DOHH2 (cell line): ENCODE data around the gene PLEKHJ1.

ENCODE experiments used
- H3F3A ChIP-seq: fragments of 200-600 bp; sonication (generic), shearing (Covaris generic); 2 replicates; pipeline ENCODE4 v1.6.0; 2016; ENCODE audit warnings: antibody characterized with exemption, mild to moderate bottlenecking; ENCODE audit not compliant: control insufficient read depth, insufficient read depth
- H3K27ac ChIP-seq: fragments of 200-600 bp; sonication (generic); 2 replicates; pipeline ENCODE4 v1.5.1; 2014; ENCODE audit warnings: low read depth, mild to moderate bottlenecking, low read length, moderate library complexity
- H3K27me3 ChIP-seq: fragments of 200-600 bp; sonication (generic); 2 replicates; pipeline ENCODE4 v1.6.1; 2014; ENCODE audit warnings: mild to moderate bottlenecking, low read length, mixed read lengths; ENCODE audit not compliant: control insufficient read depth
- H3K36me3 ChIP-seq: fragments of 200-600 bp; sonication (generic); 2 replicates; pipeline ENCODE4 v1.6.1; 2014; ENCODE audit warnings: mild to moderate bottlenecking, low read length, moderate library complexity, mixed read lengths; ENCODE audit not compliant: control insufficient read depth
- H3K4me1 ChIP-seq: fragments of 200-600 bp; sonication (generic); 2 replicates; pipeline ENCODE4 v1.6.1; 2014; ENCODE audit warnings: mild to moderate bottlenecking, low read length, mixed read lengths; ENCODE audit not compliant: control insufficient read depth
- H3K4me2 ChIP-seq: fragments of 200-600 bp; sonication (generic); 2 replicates; pipeline ENCODE4 v1.6.0; 2014; ENCODE audit warnings: mild to moderate bottlenecking, low read length, moderate library complexity
- H3K4me3 ChIP-seq: fragments of 200-600 bp; sonication (generic); 2 replicates; pipeline ENCODE4 v1.5.1; 2014; ENCODE audit warnings: mild to moderate bottlenecking, low read length, mixed read lengths
- H3K79me2 ChIP-seq: fragments of 200-600 bp; sonication (generic); 2 replicates; pipeline ENCODE4 v1.6.1; 2014; ENCODE audit warnings: mild to moderate bottlenecking, low read length, mixed read lengths; ENCODE audit not compliant: control insufficient read depth
- H3K9me2 ChIP-seq: fragments of 200-600 bp; sonication (generic); replicated peaks from 2 replicates; pipeline ENCODE4 v1.6.1; 2014; ENCODE audit warnings: mild to moderate bottlenecking, low read length, mixed read lengths; ENCODE audit not compliant: control insufficient read depth
- H3K9me3 ChIP-seq: fragments of 200-600 bp; sonication (generic); 2 replicates; pipeline ENCODE4 v1.6.1; 2014; ENCODE audit warnings: antibody characterized with exemption, low read length, mixed read lengths; ENCODE audit not compliant: control insufficient read depth, insufficient read depth
- H4K20me1 ChIP-seq: fragments of 200-600 bp; sonication (generic); 2 replicates; pipeline ENCODE4 v1.6.0; 2014; ENCODE audit warnings: low read depth, mild to moderate bottlenecking, antibody characterized with exemption, low read length, moderate library complexity; ENCODE audit not compliant: control insufficient read depth, insufficient read depth
- EZH2phosphoT487 ChIP-seq: fragments of 200-600 bp; sonication (generic); IDR thresholded peaks from 2 replicates; pipeline ENCODE4 v1.6.1; 2017; ENCODE audit warnings: borderline replicate concordance, mild to moderate bottlenecking, antibody characterized with exemption, low read length, moderate library complexity, mixed read lengths
- TF ChIP-seq, protein P1 (sequence below): fragments of 200-600 bp; sonication (generic); IDR thresholded peaks from one replicate; pipeline ENCODE4 v1.5.1; 2014; ENCODE audit warnings: antibody characterized with exemption, mild to moderate bottlenecking, low read depth, low read length; ENCODE audit not compliant: poor library complexity, severe bottlenecking

The PLEKHJ1 gene

GRCh38 chr19:2246014-2246620 is 10.0 kb upstream of the PLEKHJ1 start:
- no peak overlapping the region for H3K4me3 ChIP-seq
- H3K27me3 ChIP-seq, result no peaks in the 10 kb centered on the region
- peaks cover 9% of the 10 kb centered on the region; the same call in 1 of the 2 replicates for H4K20me1 ChIP-seq
- H3K4me2 ChIP-seq, result no peak overlapping the region
- H3K79me2 ChIP-seq, result peaks cover 37% of the 10 kb centered on the region
- no peaks in the 10 kb centered on the region for H3K9me2 ChIP-seq
- TF ChIP-seq EZH2phosphoT487, result no peak
- TF ChIP-seq, protein P1, sequence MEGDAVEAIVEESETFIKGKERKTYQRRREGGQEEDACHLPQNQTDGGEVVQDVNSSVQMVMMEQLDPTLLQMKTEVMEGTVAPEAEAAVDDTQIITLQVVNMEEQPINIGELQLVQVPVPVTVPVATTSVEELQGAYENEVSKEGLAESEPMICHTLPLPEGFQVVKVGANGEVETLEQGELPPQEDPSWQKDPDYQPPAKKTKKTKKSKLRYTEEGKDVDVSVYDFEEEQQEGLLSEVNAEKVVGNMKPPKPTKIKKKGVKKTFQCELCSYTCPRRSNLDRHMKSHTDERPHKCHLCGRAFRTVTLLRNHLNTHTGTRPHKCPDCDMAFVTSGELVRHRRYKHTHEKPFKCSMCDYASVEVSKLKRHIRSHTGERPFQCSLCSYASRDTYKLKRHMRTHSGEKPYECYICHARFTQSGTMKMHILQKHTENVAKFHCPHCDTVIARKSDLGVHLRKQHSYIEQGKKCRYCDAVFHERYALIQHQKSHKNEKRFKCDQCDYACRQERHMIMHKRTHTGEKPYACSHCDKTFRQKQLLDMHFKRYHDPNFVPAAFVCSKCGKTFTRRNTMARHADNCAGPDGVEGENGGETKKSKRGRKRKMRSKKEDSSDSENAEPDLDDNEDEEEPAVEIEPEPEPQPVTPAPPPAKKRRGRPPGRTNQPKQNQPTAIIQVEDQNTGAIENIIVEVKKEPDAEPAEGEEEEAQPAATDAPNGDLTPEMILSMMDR, result no peak
- H3F3A ChIP-seq, result no peaks in the 10 kb centered on the region
- H3K36me3 ChIP-seq, result peaks cover 83% of the 10 kb centered on the region
- H3K27ac ChIP-seq, result no peak overlapping the region
- no peaks in the 10 kb centered on the region for H3K9me3 ChIP-seq
- H3K4me1 ChIP-seq, result no peaks in the 10 kb centered on the region; the same call in 1 of the 2 replicates

DNA sequence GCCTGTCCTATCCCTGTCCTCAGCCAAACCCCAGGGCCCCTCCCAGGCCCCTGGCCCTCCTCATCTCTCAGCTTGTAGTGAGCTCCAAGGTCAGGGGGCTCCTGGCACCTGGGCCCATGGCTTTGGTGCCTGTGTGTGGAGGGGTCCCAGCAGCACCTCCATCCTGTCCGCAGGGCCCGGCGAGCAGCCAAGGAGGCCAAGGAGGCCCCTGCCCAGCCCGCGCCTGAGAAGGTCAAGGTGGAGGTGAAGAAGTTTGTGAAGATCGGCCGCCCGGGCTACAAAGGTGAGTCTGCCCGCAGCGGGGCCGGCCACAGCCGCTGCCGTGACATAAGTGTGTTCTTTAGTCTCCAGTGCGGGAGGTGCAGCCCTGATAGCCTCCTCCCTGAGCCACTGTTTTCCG is 9.1 kb upstream of the PLEKHJ1 start:
- H3K27ac ChIP-seq, result no peak overlapping the region
- H4K20me1 ChIP-seq, result peaks cover 17% of the 10 kb centered on the region

GRCh38 chr19:2244486-2244885 is 8.4 kb upstream of the PLEKHJ1 start:
- Histone ChIP-seq H3K79me2 (peaks cover 53% of the 10 kb centered on the region), H3K9me2 (no peaks in the 10 kb centered on the region), H3K27me3 (no peaks in the 10 kb centered on the region), H3K4me1 (peaks cover 16% of the 10 kb centered on the region), H3K27ac (no peak overlapping the region), H4K20me1 (peaks cover 24% of the 10 kb centered on the region), H3K4me2 (no peak overlapping the region), H3F3A (no peaks in the 10 kb centered on the region), H3K4me3 (no peak overlapping the region), H3K36me3 (peaks cover 93% of the 10 kb centered on the region), H3K9me3 (no peaks in the 10 kb centered on the region)
- TF ChIP-seq, protein P1, result no peak
- no peak for TF ChIP-seq EZH2phosphoT487

More for the DNA sequence above, 9.1 kb upstream of the PLEKHJ1 start:
- H3K79me2 ChIP-seq, result peaks cover 45% of the 10 kb centered on the region
- no peaks in the 10 kb centered on the region for H3K9me3 ChIP-seq
- no peak for TF ChIP-seq EZH2phosphoT487
- TF ChIP-seq, protein P1, result no peak
- no peaks in the 10 kb centered on the region for H3F3A ChIP-seq
- H3K36me3 ChIP-seq, result peaks cover 88% of the 10 kb centered on the region
- no peak overlapping the region for H3K4me3 ChIP-seq
- no peaks in the 10 kb centered on the region for H3K27me3 ChIP-seq
- no peaks in the 10 kb centered on the region for H3K9me2 ChIP-seq
- H3K4me1 ChIP-seq, result peaks cover 8% of the 10 kb centered on the region
- no peak overlapping the region for H3K4me2 ChIP-seq
